GM18858 (cell line): Measurements from ENCODE around the gene ABCA3.

Source experiments
- ATAC-seq: cut with Tn5 transposase; IDR thresholded peaks from one replicate; pipeline ENCODE4 v1.9.1; 2021; ENCODE audit not compliant: unreplicated experiment

The ABCA3 gene

DNA sequence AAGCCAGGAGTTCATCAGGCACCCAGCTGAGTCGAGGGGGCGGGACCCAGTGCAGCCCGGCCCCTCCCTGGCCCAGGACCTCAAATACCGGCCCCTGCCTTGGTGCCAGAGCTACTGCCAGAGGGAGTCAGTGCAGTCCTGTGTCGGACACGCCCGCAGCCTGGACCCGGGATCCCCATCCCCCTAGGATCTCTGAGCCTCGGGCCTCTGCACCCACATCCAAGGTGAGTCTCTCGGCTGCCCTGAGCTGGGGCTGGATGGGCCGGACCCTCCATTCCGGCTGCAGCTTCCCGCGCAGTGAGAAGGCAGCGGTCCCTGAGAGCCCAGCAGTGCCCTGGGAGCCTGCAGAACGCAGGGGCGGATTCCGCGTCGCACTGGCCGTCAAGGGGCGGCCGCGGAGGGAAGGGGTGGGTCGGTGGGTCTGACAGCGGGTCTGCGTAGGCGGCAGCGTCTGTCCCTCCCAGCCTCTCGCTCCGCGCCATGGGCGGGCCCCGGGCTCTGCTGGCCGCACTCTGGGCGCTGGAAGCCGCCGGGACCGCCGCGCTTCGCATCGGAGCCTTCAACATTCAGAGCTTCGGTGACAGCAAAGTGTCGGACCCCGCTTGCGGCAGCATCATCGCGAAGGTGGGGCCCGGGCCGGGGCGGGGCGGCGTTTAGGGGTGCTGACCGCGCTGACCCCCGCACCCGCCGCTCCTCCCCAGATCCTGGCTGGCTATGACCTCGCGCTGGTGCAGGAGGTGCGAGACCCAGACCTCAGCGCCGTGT lies 104.0 kb downstream of the ABCA3 start, which contains the start of gene DNASE1L2:
Gene DNASE1L2, plus strand, starts transcription at position 108 of the 765 bp plus-strand sequence. Its CDS starts 373 bp downstream, at position 481.
- ATAC-seq = no peak

DNA sequence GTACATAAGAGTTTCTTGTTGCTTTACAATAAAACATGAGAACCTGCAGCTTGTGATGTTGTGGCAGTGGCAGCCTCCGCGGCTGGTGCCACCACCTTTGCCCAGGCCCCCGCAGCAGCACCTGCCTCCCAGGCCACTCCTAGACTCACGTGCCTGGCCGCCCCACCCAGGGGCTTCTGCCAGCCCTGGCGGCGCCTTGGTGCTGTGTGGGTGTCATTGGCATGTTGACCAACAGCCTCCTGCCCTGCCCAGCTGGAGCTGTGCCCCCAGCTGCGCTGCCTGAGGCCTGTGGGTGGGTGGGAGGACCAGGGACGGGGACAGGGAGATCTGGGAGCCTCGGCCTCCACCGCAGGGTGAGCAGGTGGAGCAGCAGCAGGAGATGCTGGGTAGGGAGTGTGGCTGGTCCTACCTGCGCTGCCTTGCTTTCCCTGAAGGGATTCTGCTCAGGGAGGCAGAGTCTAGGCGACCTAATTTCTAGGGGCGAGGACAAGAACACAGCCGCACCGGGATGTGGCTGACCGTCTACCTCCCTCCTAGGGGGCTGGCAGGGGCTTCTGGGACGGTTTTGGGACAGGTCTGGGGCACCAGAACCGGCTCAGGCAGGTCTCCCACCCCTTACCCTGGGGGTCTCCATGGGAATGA lies 104.7 kb downstream of the ABCA3 start:
- ATAC-seq = no peak

DNA sequence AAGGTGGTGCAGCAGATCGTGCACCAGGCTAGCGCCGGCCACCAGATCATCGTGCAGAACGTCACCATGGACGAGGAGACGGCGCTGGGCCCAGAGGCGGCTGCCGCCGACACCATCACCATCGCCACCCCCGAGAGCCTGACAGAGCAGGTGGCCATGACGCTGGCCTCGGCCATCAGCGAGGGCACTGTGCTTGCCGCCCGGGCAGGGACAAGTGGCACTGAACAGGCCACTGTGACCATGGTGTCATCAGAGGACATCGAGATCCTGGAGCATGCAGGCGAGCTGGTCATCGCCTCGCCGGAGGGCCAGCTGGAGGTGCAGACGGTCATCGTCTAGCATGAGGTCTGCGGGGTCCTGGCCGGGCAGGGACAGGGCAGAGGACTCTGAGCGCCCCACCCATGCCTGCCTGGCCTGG lies 105.3 kb downstream of the ABCA3 start:
- ATAC-seq = no peak

DNA sequence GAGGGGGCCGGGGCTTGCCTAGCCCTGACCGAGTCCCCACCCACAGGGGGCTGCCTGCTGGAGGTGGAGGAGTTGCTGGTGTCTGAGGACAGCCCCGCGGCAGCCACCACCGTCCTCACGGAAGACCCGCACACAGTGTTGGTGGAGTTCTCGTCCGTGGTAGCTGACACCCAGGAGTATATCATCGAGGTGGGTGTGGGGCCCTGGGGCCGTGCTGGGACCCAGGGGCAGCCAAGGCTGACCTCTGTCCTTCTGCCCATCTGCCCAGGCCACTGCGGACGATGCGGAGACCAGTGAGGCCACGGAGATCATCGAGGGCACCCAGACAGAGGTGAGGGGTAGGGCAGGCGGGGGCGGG lies 105.7 kb downstream of the ABCA3 start:
- no peak for ATAC-seq

DNA sequence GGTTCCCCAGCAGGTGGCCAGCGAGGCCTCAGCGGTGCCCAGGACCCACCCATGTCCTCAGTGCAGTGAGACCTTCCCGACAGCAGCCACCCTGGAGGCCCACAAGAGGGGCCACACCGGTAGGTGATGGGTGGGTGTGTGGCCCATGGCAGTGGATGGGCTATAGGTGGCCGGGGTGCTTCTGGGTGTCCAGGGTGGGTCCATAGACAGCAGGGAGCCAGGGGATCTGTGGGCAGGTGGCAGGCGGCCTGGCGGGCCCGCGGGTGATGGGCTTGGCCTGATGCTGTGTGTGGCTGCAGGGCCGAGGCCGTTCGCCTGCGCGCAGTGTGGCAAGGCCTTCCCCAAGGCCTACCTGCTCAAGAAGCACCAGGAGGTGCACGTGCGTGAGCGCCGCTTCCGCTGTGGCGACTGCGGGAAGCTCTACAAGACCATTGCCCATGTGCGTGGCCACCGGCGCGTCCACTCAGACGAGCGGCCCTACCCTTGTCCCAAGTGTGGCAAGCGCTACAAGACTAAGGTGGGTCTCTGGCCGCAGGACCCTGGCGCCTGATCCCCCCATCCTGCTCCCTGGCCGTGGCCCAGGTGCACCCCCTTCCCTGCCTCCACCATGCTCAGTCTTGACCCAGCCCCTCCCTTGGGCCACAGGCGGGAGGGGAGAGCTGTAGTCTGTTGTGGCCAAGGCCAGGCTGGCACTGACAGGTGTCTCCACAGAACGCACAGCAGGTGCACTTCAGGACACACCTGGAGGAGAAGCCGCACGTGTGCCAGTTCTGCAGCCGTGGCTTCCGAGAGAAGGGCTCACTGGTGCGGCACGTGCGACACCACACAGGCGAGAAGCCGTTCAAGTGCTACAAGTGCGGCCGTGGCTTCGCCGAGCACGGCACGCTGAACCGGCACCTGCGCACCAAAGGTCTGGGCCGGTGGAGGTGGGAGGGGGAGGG lies 106.4 kb downstream of the ABCA3 start:
- ATAC-seq = no peak

DNA sequence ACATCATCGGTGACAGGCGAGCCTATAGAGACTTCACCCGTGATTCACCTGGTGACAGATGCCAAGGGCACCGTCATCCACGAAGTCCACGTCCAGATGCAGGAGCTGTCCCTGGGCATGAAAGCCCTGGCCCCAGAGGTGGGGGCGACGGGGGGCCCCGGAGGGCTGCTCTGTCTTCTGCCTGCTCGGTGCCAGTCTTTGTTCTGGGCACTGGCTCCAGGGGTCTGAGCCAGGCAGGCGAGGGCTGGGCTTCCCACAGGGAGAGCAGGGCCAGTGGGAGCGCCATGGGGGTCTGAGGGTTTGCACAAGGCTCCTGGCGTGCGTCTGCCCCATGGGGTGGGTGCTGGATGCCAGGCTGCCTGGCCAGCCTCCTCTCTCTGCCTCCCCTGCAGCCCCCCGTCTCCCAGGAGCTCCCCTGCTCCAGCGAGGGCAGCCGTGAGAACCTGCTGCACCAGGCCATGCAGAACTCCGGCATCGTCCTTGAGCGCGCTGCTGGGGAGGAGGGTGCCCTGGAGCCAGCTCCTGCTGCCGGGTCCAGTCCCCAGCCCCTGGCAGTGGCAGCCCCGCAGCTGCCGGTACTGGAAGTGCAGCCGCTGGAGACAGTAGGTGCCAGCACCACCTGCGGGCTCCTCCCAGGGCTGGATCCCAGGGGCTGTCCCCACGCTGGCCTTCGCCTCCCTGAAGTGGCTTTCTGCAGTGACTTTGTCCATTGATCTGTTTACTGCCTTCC lies 107.3 kb downstream of the ABCA3 start:
- ATAC-seq = no peak

DNA sequence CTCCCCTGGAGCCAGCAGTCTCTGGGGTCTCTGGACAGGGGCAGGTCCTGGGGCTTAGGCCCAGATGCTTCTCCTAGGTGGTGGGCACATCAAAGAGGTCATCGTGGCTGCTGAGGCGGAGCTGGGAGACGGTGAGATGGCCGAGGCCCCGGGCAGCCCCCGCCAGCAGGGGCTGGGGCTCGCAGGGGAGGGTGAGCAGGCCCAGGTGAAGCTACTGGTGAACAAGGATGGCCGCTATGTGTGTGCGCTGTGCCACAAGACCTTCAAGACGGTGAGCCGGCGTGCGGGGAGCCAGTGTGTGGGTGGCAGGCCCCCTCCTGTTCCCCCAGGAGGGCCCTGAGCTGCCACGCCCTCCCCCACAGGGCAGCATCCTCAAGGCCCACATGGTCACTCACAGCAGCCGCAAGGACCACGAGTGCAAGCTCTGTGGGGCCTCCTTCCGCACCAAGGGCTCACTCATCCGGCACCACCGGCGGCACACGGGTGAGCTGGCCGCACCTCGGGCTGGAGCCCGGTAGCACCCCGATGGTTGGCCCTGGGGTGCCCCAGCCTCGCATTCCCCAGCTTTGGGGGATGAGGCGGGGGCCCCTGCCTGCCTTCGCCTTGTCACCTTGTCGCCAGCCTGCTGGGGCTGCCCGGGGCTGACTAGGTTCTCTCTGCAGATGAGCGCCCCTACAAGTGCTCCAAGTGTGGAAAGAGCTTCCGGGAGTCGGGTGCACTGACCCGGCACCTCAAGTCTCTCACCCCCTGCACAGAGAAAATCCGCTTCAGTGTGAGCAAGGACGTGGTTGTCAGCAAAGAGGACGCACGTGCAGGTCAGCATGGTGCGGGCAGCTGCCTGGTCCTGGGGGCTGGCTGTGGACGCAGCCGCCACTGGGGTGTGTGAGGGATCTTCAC lies 108.2 kb downstream of the ABCA3 start:
- no peak for ATAC-seq

DNA sequence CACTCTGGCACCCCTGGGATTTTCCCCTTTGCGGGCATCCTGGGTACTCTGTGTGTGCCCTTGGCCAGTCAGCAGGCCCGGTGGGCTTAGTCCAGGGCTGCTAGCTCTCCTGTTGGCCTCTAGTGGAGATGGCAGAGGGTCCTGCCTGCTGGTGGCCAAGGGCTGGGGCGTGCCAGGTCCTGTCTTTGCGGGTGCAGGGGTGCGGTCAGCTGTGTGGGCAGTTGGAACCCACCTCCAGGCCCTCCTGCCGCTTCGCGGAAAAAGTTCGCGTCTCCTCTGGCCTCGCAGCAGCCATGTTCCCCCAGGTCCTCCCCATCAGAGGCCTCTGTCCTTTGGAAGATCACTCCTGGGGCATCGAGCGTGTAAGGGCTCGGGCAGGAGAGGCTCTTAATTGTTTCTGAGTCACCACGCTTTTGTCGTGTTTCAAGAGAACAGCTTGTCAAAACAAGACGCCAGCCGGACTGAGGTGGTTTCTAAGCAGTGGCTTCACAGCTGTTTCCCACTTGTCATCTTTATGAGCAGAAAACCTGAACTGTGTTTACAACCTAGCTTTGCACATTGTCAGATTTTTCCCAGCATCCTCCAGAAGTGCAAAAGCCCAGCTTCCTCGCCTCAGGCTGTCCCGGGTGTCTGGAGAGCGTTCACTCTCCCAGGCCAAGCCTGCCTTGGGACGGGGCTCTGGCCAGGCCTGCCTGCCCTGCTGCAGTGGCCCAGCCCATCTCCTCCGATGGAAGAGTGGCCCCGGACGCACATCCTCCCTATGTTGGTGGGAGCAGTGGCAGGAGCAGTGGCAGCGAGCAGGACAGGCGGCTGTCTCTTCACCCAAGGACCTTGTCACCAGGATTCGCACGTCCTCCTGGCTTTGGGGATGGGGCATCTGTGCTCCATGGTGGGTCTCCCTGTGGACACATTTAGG lies 109.3 kb downstream of the ABCA3 start:
- ATAC-seq = no peak

DNA sequence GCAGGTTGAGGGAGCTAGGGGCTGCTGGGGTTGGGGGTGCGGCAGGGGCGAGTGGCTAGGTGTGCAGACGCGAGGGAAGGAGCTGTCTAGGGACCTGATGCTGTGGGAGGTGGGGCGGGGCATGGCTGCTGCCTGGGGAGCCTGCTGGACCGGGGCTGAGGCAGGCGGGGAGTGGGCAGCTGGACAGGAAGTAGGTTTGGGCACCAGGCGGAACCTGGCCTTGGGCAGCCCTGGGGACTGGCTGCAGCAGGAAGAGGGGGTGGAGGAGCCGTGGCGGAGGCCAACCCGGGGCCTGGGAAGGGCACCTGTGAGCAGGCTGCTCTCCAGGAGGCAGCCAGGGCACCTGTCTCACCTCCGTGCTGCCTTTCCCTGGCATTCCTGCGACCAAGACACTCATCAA lies 110.2 kb downstream of the ABCA3 start:
- no peak for ATAC-seq

DNA sequence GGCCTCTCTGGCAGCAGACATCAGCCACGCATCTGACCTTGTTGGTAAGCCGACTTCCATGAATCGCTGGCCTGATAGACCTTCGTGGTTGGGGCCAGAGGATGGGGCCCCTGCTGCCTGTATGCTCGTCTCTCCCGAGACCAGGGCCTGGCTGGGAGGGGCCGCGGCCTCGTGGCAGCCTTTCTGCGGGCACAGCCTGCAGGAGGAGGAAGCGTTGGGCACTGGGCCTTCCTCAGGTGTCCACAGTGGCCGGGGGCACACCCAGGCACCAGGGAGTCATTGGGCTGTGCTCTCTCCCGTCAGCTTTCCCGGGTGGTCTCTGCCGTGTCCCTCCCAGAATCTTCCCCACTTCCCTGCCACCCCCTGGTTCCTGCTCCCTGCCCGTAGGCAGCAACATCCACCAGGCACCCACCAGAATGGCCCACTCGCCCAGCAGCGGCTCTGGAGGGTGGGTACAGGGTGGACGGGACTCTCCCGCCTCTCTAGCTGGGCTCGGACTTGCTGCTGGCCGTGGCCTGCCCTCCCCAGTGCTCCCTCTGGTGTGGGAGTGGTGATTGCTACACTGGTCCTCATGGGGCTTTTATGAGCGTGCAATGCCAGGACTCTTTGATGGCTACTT lies 110.8 kb downstream of the ABCA3 start:
- no peak for ATAC-seq

DNA sequence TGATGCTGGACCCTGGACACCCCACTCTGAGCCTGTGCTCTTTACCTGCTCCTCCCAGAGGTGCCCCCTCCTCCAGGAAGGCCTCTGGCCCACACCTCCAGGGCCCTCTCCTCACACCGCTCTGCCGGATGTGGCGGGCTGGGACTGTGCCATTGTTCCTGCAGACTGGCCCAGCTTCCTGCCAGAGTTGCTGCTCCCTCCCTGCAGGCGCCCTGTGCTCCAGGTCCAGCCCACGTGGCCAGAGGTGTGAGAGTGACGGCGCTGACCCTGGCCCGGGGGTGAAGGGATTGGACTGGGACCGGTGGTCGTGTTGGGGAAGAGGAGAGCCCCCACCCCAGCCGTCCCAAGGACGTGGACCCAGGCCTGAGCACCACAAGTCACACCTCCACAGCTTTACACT lies 111.4 kb downstream of the ABCA3 start:
- no peak for ATAC-seq

DNA sequence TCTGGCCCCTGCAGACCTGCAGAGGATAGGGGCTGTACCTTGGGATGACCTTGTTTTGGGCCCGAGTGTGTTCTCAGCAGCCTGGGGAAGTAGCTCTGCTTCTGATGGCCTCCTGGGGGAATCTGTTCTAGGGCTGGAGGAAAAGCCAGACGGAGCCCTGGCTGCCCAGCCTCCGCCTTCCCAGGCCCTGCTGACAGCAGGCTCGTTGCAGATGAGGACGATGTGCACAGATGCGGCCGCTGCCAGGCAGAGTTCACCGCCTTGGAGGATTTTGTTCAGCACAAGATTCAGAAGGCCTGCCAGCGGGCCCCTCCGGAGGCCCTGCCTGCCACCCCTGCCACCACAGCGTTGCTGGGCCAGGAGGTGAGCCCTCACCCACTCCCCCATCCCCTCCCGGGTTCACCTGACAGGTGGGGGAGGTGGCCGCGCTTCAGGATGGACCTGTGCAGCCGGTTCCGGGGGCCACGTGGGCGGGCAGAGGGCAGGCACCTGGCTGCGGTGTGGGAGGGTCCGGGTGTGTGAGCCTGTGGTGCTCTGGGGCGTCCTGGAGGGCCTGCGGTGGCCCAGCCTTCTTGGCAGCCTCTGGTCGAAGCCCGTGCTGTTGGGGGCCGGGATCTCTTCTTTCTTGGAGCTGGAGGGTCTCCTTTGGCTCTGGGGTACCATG lies 112.2 kb downstream of the ABCA3 start:
- no peak for ATAC-seq

DNA sequence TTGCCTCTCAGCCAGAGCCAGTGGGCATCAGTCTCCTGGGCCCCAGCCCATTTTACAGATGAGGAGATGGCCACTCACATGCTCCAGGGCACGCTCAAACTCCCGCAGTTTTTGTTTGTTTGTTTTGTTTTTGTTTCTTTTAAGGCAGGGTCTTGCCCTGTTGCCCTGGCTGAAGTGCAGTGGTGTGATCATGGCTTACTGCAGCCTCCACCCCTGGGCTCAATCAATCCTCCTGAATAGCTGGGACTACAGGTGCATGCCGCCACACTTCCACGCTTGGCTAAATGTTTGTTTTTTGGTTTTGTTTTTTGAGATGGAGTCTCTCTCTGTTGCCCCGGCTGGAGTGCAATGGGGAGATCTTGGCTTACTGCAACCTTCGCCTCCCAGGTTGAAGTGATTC lies 113.6 kb downstream of the ABCA3 start:
- no peak for ATAC-seq

DNA sequence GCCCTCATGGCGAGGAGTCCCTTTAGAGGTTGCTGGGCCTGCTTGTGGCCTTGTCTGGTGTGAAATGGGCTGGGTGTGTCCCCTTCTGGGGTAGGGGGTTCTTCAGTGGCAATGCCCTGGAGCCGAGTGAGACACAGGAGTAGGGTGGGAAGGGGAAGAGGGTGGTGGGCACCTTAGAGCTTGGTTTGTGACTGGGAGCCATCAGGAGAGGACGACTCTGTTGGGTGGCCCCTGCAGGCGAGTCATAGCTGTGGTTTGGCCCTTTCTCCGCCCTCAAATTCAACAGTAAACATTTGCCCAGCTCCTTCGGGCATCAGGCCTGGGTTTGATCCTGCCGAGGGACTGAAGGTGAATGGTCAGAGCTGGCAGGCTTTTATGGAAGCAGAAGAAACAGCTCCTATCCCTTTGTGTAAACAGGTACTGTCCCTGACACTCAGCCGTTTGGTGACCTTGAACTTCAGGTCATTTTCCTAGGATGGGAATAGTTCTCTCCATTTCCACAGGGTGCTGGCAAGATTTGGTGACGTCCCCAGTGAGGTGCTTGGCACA lies 114.2 kb downstream of the ABCA3 start:
- no peak for ATAC-seq
